GM18519 (cell line): Measurements from ENCODE around the gene MAPKAPK3.

Experiments
- ATAC-seq: cut with Tn5 transposase; IDR thresholded peaks from one replicate; pipeline ENCODE4 v1.9.1; 2021; ENCODE audit warnings: mild to moderate bottlenecking, moderate library complexity; ENCODE audit not compliant: unreplicated experiment, low FRiP score

Gene MAPKAPK3

GRCh38 chr3:50617096-50617791 is at the start of gene MAPKAPK3:
TSS of gene MAPKAPK3 (plus strand) at chr3:50617151. CDS start at chr3:50617566, 415 bp downstream.
- ATAC-seq: peak; percentile 10

- ATAC-seq: peak; percentile 76
Measured at GRCh38 chr3:50567386-50568167, 49.4 kb upstream of the MAPKAPK3 start, which contains the start of gene C3orf18. TSS of gene C3orf18 (minus strand) at chr3:50567747. CDS start at chr3:50565699, 2,048 bp downstream.

DNA sequence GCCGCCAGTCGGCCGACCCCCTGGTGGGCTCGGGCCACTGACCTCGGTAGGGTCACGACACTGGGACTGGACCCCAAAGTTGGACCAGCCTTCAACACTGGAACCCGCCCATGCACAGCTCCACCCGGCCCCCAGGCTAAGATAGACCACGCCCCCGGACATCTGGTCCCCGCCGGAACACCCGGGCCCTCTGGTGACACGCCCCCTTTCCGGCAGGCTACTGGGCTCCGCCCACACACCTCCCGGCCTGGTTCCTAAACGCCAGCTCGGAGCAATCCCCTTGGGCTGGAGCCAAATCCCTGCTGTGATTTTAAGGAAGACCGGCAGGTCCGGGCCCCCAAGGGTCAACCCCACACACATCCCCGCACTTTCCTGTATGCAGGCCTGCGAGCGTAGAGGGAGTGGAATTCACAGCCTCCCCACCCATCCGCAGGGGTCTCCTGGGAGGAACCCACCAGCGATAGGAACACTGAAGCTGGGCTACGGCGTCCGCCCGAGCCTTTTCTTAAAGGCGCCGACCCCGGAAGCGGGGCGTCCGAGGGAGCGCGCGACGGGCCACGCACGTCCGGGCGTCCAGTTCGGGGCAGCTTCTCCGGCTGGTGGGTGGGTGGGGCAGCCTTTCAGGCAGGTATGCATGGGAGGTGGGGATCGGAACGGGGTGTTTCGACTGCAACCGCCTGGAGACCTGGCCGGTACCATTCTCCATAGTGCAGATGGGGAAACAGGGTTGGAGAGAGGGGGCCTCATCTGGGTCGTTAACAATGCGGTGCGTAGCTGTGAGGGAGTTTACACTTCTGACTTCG is 47.8 kb upstream of the MAPKAPK3 start, which contains the start of gene HEMK1:
Gene HEMK1, plus strand, starts transcription at position 576 of the 803 bp plus-strand sequence. CDS start 1,583 bp downstream, outside the sequence.
- peak; percentile 35 for ATAC-seq

DNA sequence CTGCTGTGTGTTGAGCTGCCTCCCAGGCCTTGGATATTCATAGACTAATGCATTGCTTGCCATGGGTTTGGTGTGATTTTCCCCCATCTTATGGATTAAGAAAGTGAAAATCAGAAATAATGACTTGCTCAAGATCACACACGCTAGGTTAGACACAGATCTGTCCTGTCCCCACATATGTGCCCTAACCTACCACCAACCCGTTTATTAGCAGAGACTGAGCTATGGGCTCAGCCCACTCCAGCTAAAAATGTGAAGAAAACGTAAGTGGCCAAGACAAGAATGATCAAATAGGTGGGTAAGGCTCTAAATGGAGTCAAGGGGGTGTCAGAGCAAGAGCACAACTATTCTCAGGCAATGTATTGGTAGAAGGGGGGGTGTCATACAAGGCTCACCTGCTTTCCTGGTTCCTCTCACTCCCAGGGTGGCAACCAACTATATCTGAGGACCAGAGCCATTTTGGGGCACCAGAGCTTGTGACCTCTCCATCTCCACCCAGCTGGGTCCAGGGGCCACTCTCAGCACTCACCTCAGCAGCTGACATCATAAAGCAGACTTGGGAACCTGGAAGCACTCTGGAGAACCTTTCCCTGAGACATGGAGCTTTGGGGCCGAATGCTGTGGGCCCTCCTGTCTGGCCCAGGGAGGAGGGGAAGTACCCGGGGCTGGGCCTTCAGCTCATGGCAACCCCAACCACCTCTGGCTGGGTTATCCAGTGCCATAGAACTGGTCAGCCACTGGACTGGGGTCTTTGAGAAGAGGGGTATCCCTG is 46.3 kb upstream of the MAPKAPK3 start:
- no peak for ATAC-seq

DNA sequence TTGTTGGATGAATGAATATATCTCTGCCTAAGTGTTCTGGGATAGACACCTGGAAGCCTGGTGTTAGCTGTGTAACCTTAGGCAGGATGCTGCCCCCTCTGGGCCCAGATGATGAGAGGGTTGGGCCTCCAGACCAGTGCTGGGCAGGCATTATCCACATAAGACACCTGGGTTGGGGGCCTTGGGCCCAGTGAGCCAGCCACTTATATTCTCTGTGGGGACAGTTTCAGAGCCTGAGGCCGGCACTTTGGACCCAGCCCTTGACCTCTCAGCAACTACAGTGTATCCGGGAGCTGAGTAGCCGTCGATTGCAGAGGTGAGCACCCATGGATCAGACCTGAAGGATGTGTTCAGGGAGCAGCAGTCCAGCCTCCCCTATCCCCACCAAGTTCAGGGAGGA is 45.5 kb upstream of the MAPKAPK3 start:
- ATAC-seq: no peak

GRCh38 chr3:50572158-50572557 is 44.8 kb upstream of the MAPKAPK3 start:
- ATAC-seq: no peak

- no peak for ATAC-seq
Measured at GRCh38 chr3:50572801-50573371, 44.1 kb upstream of the MAPKAPK3 start.

GRCh38 chr3:50573566-50574443 is 43.1 kb upstream of the MAPKAPK3 start:
- no peak for ATAC-seq

DNA sequence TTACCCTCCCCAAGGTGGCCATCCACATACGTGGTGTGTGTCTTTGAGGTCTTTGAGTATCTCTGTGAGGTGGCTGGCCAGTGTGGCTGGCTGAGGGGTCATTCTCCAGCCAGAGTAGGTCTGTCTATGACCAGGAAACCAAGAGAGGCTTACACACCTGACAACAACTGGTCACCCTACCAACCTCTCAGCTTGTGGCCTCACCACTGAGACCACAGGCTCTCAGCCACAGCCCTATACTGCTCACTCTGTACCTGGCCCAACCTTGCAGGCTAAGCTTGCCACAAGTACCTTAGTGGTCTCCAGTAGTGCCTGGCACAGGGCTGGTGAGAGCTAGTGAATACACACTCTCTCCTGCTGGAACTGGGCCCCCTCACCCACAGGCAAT is 42.5 kb upstream of the MAPKAPK3 start:
- no peak for ATAC-seq

DNA sequence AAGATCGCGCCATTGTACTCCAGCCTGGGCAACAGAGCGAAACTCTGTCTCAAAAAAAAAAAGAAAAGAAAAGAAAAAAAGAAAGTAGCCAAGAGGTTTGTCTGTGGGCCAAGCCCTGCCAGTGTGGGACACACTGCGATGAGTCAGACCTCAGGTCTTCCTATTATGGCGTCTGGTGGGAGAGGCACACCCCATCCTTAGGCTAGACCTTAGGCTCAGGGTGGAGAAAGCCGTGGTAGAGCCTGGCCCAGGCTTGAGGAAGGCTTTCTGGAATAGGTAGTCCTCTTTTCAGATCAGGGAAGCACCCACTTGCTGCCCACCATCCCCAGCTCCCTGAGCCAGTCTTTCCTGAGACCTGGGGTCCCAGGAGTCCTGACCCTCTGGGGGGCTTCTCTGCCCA is 41.6 kb upstream of the MAPKAPK3 start:
- no peak for ATAC-seq

DNA sequence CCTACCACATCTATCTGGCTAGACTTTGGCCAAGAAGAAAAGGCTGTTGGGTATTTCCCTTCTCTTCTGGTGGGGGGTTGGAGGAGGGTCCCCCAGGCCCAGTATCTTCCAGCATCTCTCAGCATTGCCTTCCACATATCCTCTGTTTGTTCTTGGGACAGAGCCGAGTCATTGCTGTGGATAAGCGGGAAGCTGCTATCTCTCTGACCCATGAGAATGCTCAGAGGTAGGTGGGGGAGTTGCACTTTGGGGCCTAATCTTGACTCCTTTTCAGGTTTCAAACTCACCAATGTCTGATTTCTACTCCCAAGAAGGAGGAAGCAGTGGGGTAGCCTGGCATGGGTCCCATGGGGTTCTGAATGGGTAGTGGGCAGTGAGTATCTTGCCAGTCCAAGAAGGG is 39.6 kb upstream of the MAPKAPK3 start:
- ATAC-seq: no peak

DNA sequence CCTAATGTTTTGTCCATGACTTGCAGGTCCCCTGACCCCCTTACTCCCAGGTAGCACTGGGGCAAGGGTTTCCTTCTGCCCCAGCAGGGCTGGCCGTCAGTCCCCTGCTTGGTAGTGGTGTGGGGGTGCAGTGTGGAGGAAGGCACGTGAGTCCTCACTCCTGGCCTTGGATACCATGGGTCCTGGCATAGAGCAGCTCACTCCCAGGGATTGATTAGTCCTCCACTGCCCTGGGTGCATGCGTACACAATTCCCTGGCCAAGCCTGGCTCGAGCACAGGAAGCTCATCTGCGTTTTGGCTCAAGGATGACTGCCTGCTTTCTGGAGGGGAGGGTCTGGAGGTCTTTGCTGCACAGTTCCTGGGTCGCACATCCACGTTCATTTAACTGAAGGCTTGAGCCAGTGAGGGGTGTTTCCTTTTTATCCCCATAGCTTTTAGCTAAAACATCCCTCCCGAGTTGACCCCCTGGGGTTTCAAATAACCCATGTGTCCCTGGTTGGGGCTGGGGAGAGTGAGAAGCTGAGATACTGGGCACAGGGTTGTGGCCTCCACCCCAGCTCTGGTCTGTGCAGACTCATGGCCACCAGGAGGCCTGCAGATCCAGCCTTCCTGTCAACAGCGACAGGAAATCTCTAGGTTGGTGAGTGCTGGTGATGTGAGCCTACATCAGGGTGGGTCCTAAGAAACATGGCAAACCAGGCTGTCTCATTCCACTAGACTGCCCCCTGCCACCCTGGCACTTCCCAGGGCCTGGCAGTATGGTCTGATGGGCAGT is 36.1 kb upstream of the MAPKAPK3 start:
- ATAC-seq: no peak

DNA sequence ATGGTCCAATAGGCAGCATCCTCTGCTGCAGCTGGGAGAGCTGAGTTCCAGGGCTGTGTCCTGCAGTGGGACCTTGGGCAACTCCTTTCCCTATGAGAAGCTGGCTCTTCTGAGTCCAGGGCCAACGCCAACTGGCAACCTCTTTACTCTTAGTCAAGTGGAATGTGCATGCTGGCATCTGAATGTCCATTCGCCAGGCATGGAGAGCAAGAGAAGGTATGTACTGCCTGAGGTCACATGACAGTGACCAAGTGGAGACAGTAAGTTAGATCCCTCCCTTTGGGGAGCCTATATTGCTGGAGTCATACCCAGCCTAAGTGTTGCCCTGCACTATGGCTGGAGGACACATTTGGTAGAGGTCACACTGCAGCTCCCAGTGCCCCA is 35.5 kb upstream of the MAPKAPK3 start:
- no peak for ATAC-seq

DNA sequence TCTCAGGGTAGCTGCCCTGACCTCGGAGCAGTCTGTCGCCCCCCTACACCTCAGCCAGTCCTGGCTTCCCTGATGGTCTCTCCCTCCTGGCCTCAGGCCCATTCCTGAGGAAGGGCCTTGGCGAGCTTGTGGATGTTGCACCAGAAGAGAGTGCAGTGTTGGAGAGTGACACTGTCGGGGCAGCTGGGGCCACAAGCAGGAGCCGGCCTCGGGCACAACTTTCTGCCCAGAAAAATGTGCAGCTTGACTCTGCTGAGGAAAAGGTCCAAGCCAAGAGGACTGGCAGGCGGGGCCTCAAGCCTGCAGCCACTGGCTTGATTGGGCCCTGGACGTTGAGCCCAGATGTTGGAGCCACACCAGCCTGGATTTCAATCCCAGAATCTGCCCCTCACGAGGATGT is 34.9 kb upstream of the MAPKAPK3 start:
- no peak for ATAC-seq

DNA sequence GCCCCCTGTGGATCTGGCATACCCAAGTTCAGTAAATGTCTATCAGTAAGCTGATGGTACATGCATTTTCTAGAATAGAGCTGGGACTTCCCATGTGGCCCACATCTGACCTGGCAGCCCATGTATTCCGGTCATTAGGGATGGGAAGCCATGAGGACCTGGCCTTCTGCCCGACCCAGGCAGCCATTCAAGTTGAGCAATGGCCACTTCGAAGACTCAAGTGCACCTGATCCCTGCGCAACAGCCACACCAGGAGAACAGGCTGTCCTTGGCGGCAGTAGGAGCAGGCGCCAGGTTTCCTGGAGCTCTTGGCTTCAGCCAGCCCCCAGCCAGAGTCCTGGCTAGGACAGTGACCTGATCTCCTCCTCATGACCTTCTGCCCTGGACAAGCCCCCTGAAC is 33.1 kb upstream of the MAPKAPK3 start:
- no peak for ATAC-seq

DNA sequence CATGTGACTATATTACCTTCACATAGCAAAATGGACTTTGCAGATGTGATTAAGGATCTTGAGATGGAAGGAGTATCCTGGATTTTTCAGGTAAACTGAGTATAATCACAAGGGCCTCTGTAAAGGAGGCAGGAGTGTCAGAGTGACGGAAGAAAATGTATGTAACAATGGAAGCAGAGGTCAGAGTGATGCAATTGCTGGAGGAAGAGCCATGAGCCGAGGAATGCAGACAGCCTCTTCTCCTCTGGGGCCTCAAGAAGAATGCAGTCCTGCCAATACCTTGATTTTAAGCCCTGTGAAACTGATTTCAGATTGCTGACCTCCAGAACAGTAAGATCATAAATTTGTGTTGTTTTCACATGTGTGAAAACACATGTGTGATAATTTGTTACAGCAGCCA is 32.6 kb upstream of the MAPKAPK3 start:
- ATAC-seq: no peak

DNA sequence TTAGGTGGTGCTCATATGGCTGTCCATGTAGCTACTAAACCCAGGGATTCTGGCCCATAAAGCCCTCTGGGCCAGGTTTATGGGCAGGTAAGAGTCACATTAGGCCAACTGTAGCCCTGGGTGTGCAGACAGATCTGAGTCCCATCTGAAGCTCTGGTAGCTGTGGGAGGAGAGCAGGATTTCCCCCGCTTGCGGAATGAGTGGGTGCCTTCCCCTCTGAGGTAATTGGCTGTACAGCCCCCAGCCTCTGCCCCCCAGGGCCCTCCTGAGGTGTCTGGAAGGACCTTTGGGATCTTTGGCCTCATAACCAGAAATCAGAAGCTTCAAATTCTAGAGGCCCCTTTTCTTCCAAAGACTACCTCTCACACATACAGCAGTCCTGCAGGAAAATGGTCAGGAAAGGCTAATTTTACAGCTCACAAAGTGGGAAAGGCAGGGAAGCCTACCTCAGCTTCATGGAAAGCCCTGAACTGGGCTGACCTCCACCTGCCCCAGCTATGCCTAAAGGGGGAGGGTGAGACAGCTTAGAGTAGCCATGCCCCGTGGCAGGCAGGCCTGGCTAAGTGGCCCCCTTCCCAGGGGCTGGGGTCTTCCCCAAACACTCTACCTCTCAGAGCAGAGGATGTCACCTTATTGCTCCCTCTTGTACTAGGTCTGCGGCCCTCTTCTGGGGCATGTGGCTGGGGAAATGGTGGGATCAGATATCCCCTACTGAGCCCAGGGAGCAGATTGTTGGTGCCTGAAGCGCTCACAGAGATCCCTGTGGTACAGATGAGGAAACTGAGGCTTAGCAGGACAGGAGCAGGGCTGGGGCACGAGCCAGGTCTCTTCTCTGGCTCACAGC is 30.8 kb upstream of the MAPKAPK3 start:
- no peak for ATAC-seq
